Activated CD8-positive, alpha-beta memory T cell treated with anti-CD3 and anti-CD28 coated beads, Interleukin-2, amount 50 U/mL, for 1 hour (primary cell): ENCODE measurements around the gene SNTB2.
"Not testable (repeated sequence)": the region's sequence is repeated elsewhere in the genome, so short reads cannot be mapped to it uniquely, and the experiment has no call there.

Experiments used
- DNase-seq: peaks from one replicate; pipeline ENCODE4 v3.0.0-alpha.2; 2020; ENCODE audit errors: extremely low read depth

The SNTB2 gene

GRCh38 chr16:69286941-69287713, 100.2 kb downstream of the SNTB2 start:
- peak; percentile 10 for DNase-seq

GRCh38 chr16:69291657-69292056, 104.7 kb downstream of the SNTB2 start:
- not testable (repeated sequence) for DNase-seq

GRCh38 chr16:69293401-69293800, 106.4 kb downstream of the SNTB2 start:
- no peak for DNase-seq

DNA sequence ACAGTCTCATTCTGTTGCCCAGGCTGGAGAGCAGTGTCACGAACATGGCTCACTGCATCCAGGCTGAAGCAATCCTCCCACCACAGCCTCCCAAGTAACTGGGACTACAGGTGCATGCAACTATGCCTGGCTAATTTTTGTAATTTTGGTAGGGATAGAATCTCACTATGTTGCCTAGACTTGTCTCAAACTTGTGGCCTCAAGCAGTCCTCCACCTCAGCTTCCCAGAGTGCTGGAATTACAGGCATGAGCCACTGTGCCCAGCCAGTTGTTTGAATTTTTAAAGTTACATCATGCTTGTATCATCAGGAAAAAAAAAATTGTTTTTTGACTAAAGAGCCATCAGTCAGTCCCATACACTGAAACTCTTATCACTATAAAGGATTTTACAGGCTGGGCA, 107.1 kb downstream of the SNTB2 start:
- DNase-seq, result no peak

GRCh38 chr16:69296771-69297170, 109.8 kb downstream of the SNTB2 start:
- DNase-seq, result not testable (repeated sequence)

DNA sequence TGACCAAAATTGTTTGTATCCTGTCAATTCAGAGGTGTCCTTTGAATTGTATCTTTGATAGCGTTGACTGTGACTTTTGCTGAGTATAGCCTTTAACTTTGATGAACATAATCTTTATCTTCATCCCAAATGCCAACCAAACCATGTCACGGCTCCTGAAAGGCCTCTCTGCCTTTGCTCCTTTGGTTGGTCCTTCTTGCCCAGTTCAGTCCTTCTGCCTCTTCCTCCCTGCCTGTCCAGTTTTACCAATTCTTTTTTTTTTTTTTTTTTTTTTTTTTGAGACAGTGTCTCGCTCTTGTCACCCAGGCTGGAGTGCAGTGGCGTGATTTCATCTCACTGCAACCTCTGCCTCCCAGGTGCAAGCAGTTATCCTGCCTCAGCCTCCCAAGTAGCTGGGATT, 111.3 kb downstream of the SNTB2 start:
- DNase-seq, result no peak

- DNase-seq, result no peak
Measured at GRCh38 chr16:69301187-69301586, 114.2 kb downstream of the SNTB2 start.

- no peak for DNase-seq
Measured at GRCh38 chr16:69301861-69302260, 114.9 kb downstream of the SNTB2 start.

DNA sequence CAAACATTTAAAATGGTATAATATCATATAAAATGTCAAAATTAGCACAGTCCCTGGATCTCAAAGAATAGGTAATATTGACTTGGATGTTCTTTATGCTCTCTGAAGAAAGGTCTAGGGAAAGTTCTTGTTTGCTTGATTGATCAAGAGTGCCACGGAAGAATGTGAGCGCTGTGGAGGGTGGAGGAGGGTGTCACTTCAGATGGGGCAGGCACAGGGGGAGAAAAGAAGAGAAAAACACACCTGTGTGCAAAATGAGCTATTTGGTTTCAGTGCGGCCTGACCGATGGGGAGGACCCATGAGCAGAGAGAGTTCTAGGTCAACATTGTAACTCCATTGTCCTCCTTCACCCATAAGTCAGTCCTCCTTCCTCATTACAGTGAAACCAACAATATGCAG, 115.3 kb downstream of the SNTB2 start:
- DNase-seq, result no peak

DNA sequence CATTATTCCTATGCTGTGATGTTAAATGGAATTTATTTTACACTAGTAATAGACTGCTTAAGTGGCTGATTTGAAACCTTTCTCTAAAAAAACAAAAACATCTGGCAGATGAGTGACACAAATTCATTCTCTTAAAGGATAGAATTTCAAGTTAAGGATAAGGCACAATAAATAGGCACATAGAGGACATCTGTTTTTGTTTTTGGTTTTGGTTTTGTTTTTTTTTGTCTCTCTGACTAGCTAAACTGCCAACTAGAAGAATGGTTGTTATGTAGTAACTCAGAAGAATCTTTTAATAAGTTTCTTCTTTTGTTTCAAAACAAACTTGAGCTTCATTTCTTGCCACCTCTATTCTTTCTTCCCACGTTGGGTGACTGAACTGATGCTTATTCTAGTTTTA, 119.1 kb downstream of the SNTB2 start:
- DNase-seq, result no peak

DNA sequence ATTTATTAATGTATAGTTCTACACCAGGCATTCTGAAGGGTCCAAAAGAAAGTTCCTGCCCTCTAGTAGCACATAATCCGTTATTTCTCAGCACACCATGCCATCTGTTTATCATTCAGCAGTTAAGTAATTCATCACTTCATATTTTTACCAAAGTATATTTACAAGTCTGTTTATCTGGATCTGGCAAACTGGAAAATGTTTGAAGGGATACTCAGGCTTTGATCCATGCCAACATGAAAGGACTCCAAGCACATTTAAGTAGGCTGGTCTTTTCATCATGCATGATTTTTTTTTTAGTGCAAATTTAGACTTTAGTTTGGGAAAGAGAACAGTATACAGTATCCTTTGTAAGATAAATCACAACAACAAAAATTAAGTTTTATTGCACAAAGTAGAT, 120.1 kb downstream of the SNTB2 start:
- no peak for DNase-seq

DNA sequence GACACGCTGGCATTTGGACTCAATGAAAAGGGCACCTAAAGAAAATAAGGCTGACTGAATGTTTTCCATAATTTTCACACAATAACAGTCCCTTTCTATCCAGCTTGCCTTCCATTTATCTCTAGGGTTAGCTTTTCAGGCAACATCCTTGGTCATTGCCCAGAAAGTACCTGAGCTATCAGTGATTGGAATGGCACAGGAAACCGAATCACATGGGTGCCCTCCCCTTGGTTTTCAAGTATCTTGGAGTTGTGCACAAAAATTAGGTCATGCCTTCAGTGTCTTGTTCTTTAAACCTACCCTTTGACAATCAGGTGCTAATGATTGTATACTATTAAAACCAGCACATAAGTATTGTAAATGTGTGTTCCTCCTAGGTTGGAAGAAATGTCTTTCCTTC, 120.9 kb downstream of the SNTB2 start:
- DNase-seq, result no peak

DNA sequence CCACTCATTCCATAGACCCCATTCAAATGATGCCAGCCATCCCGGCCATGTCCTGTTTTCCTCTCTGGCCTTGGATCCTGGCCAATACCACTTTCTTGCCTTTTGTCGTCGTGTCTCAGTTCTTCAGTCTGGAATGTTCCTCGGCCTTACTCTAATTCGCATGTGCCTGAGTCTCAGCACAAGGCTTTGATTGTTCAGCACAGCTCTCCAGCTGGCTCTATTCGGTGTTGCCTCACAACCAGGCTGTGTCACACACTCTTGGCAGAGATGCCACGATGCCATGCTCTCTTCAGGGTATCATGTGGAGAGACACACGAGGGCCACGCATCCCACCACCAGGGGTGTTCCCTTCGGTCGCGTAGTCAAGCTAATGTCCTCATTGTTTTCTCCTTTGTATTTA, 122.4 kb downstream of the SNTB2 start:
- DNase-seq, result no peak

DNA sequence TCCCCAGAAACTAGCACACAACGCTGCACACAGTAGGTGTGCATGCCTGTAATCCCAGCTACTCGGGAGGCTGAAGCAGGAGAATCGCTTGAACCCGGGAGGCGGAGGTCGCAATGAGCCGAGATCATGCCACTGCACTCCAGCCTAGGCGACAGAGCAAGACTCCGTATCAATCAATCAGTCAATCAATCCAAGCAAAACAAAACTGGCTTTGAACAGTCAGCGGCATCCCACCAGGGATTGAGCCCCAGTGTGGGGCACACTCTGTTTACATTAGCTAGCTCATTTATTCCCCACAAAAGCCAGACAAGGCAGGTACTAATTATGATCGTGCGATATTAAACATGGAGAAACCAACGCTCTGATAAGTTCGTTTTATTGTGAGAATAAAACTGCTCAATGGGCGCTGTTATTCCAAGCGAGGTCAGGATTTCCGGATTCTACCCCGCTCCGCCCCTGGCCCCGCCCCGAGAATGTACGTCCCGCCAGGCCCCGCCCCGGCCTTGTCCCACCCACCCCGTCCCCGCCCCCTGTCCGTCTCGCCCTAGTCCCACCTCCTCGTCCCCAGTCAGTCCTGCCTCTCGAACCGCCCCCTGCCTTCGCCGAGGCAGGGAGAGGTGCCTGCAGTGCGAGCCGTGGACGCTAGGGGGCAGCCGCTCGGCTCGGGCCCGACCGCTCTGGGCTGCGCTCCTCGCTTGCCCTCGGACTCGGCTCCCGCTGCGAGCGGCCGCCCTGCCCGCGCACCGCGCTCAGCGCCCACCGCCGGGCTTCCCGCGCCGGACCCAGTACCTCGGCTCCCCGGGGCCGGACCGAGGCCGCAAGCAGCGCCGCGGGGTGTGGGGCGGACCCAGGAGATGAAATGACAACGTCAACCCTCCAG, 123.9 kb downstream of the SNTB2 start, which contains the start of gene VPS4A:
TSS of gene VPS4A (plus strand) at position 698 of the 880 bp plus-strand sequence. CDS start at position 860, 162 bp downstream.
- peak; percentile 94 for DNase-seq

GRCh38 chr16:69311533-69312387, 124.8 kb downstream of the SNTB2 start:
- no peak for DNase-seq

- DNase-seq, result no peak
Measured at GRCh38 chr16:69313469-69313868, 126.5 kb downstream of the SNTB2 start.

- DNase-seq, result no peak
Measured at GRCh38 chr16:69314534-69314933, 127.6 kb downstream of the SNTB2 start.

DNA sequence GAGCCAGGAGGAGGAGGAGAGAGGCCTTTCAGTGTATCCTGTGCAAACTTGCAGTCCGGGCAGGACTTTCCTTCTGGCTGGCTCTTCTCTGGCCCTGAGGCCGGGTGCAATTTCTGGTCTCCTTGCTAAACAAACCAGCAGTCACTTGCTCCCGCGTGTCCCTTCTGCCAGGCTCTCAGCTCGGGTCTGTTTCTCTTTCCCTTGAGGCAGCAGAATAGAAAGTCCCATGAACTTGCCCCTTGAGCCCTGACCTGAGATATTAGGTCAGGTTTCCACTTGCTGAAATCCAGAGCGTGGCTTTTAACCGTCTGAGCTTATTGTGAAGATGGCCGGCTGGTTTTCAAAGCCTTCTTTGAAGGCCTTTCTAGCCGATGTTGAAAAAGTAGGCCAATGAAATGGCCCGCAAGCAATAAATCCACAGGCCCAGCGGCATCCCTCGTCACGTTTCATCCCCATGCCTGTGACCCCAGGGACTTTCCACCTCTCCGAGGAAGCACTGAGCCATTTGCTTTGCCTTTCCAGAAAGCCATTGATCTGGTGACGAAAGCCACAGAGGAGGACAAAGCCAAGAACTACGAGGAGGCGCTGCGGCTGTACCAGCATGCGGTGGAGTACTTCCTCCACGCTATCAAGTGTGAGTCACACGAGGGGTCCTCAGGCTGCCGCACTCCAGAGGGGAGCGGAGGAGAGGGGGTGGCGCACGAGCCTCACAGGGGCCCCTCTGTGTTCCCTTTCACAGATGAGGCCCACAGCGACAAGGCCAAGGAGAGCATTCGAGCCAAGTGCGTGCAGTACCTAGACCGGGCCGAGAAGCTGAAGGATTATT, 128.7 kb downstream of the SNTB2 start:
- no peak for DNase-seq

- no peak for DNase-seq
Measured at GRCh38 chr16:69316595-69317034, 129.7 kb downstream of the SNTB2 start.

GRCh38 chr16:69318177-69318910, 131.4 kb downstream of the SNTB2 start:
- no peak for DNase-seq
